Hematopoietic multipotent progenitor cell treated with erythropoietin and hydrocortisone succinate and interleukin-3 and kit ligand, for 8 days (in vitro differentiated cells): Measurements from ENCODE around the gene CITED4.

Experiments used
- DNase-seq: peaks from one replicate; pipeline ENCODE4 v3.0.0-alpha.2; 2015

Gene CITED4

GRCh38 chr1:40884055-40884795 lies 22.1 kb upstream of the CITED4 start:
- DNase-seq: no peak

- no peak for DNase-seq
Observed at GRCh38 chr1:40880813-40881549, 18.8 kb upstream of the CITED4 start.

- no peak for DNase-seq
Observed at GRCh38 chr1:40879482-40880175, 17.5 kb upstream of the CITED4 start.

GRCh38 chr1:40878906-40879305 lies 16.7 kb upstream of the CITED4 start:
- no peak for DNase-seq

- DNase-seq: no peak
Observed at GRCh38 chr1:40877698-40878097, 15.5 kb upstream of the CITED4 start.

GRCh38 chr1:40876891-40877290 lies 14.7 kb upstream of the CITED4 start:
- no peak for DNase-seq

GRCh38 chr1:40876436-40876761 lies 14.2 kb upstream of the CITED4 start:
- DNase-seq: no peak

GRCh38 chr1:40873863-40874472 lies 11.8 kb upstream of the CITED4 start:
- no peak for DNase-seq

GRCh38 chr1:40872276-40872675 lies 10.1 kb upstream of the CITED4 start:
- DNase-seq: no peak

GRCh38 chr1:40870135-40870728 lies 8.1 kb upstream of the CITED4 start:
- no peak for DNase-seq

GRCh38 chr1:40868051-40868723 lies 6.0 kb upstream of the CITED4 start:
- peak; percentile 50 for DNase-seq

- peak; percentile 29 for DNase-seq
Observed at GRCh38 chr1:40861224-40862003, 749 bp downstream of the CITED4 start.

GRCh38 chr1:40860706-40861223 lies 1.4 kb downstream of the CITED4 start:
- peak; percentile 24 for DNase-seq

GRCh38 chr1:40858856-40859416 lies 3.2 kb downstream of the CITED4 start:
- no peak for DNase-seq

- no peak for DNase-seq
Observed at GRCh38 chr1:40857737-40858136, 4.4 kb downstream of the CITED4 start.

GRCh38 chr1:40856656-40857302 lies 5.4 kb downstream of the CITED4 start:
- no peak for DNase-seq

GRCh38 chr1:40856116-40856515 lies 6.0 kb downstream of the CITED4 start:
- no peak for DNase-seq

GRCh38 chr1:40855513-40855912 lies 6.7 kb downstream of the CITED4 start:
- DNase-seq: peak; percentile 31

- no peak for DNase-seq
Observed at GRCh38 chr1:40853885-40854170, 8.3 kb downstream of the CITED4 start.

- DNase-seq: no peak
Observed at GRCh38 chr1:40853113-40853884, 8.9 kb downstream of the CITED4 start.
